Non-pigmented ciliary epithelial cell (primary cell): Measurements from ENCODE around the gene SORBS1.

ENCODE experiments used
- DNase-seq: peaks from one replicate; pipeline ENCODE4 v3.0.0-alpha.2; 2010; ENCODE audit warnings: low read depth

The SORBS1 gene

DNA sequence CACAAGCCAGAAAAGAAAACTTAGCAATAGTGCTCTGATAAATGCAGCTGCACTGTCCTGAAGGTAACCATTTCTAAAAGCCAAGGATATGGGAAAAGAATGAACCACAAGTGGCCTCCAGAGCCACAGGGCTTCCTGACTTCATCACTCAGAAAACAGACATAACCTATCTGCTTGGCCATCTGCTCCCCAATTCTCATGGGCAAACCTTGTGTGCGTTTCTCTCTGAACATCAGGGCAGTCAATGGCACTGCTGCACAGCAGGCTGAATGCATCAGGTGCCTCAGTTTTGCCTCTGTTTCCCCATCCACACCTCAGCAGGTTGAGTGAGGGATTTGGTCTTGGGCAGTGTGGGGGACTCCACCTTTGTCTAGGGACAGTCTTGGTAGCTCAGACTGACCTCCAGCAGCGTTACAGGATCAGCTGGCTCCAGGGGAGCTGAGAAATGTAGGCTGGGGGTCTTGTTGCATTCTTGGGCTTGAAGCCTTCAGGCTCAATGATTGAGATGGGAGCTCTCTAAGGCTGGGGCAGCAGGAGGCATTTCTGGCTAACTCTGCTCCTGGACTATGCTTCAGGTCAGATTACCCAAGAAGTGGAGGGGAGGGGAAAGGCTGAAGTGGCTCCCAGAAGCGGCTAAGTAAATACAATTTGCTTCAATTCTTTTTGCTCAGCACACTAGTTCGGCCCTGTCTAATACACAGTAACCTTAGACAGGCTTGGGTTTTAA lies 246.8 kb downstream of the SORBS1 start:
- no peak for DNase-seq

DNA sequence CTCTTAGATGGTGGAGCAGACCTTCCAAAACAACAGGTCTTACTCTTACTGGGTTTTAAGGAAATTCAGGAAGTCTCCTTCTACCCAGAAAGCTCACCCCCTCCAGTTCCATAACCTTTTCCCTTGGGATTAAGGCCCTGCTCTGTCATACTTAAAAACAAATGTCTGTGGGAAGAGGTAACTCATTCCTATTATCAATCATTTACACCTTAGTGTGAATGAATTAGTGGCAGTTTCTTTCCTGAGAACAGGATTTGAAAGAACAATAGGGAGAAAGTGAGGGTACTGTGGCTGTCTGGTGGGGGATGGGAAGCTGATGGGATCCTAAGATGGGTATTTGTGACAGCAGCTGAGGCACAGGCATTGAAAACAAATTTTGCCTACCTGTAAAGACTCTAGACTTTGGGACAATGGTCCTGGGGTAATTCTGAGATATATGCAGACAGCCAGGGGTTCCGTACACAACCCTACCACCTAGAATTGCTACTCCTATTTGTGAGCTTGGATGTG lies 248.1 kb downstream of the SORBS1 start:
- no peak for DNase-seq

DNA sequence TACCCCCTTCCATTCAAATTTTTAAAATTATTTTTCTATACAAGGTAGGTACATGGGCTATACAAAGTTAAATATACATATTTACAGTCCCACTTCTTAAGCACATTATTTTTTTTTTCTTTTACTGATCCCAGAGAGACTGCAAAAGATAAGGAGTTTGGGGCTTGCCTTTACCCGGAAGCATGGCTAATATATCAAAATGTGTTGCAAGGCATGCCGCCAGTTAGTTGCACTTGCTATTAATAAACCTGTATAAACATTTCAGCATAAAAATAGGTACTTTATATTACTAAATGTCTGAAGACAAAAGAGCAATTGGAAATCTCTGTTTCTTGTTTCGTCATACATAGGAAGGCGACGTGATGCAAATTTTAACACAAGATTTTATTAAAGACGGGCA lies 248.9 kb downstream of the SORBS1 start:
- DNase-seq, result no peak

DNA sequence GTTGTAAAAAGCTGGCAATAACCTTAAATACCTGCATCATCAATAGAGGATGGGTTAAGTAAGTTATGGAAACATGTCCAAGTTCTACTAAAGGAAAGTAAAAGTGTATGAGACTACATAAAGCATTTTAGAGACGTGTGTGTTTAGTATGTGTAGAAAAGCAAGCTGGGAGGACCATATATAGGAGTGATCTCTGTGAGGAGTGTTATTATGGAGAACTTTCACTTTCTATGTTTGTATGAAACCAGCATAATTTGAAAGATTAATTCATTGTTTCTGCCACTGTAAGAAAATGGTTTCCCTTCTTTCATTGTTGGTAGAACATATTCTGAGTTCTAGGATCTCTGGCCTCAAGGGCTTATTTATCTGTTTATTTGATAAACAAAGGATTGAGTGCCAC lies 251.2 kb downstream of the SORBS1 start:
- DNase-seq, result no peak

DNA sequence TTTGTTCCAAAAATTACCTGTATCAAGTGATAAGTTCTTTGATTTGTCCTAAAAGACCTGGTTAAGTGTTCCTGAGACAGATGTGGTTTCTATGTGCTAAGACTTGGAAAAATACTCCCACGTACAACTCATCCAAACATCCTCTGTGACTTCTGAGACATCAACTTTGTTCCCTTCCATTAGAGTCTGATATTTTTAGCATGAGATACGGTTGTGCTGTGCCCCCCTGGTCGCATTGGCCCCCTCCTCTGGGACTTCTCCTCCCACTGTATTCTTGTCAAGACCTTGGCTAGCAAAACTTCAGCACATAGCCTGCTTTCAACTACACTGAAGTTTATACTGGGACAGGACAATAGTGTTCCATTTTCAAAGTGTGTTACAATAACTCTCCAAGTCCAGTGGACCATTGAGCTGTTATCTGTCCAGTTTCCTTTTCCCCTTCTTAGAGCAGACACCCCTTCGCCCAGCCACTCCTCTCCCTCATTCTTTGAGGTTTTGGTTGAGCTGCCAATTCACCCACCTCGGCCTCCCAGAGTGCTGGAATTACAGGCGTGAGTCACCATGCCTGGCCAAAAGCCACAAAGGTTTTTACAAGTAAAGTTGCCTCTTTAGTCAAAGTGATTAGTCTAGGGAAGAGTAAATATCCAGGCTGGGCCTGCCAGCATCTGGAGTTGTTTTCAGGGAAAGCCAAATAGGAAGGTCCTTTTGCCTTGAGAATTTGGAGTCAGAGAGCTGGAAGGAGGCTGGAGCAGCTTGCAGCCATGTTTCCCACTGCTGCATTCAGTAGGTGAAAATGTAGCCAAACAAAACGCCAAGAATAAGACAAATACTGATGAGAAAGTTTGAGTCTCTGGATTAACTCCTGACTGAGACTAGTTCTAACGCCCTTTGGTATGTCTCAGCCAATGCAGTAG lies 252.5 kb downstream of the SORBS1 start:
- DNase-seq, result peak; percentile 93

DNA sequence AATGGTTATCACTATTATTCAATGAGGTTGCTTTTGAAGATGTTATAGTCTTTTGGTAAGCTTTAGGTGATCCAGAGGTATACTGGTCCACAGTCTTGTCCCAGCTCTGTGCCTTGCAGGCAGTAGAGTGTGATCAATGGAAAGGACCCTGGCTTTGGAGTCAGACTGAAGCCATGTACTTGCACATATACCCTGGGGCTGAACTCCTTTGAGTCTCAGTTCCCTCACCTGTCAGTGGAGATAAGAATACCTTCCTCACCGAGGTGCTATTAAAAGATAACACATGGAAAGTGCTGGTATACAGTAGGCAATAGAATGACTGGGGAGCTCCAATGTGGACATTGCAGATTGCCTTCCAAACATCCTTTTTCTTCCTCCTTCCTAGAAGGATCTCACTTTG lies 254.3 kb downstream of the SORBS1 start:
- no peak for DNase-seq

DNA sequence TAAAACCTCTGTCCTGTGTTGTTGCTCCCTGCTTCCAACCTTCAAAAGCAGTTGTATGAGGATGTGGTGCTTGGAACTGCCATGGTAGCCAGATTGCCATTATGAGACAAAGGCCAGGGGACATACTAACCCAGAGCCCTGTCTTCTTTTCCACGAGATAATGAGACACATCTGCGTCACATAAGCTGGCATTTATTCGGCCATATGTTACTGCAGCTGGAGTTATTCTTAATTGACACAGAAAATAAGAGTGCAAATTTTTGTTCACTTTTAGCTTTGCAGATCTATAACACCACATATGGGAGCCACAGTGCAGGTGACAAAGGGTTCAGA lies 254.9 kb downstream of the SORBS1 start:
- DNase-seq, result no peak

DNA sequence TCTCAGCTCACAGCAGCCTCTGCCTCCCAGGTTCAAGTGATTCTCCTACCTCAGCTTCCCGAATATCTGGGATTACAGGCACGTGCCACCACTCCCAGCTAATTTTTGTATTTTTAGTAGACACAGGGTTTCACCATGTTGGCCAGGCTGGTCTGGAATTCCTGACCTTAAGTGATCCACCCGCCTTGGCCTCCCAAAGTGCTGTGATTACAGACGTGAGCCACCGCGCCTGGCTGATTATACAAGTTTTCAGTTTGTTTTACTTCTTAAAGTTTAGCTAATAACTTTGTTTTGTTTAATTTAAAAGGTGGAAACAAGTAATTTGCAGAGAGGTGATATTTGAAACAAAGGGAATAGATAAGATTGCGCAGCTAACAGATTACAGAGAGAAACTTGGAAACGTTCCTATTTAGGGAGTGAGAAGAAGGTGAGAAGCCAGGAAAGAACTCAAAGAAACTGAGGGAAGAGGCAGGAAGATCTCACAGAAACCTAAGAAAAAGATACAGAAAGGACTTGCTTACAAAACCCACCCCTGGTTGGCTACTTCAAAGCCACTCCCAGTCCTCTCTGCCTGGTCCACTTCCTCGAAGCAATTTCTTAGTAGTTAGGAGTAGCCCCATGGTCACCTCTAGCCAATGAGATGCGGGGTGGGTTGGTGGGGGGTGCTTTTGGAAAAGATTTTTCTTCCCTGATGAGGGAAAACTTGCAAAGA lies 255.4 kb downstream of the SORBS1 start:
- DNase-seq, result no peak

DNA sequence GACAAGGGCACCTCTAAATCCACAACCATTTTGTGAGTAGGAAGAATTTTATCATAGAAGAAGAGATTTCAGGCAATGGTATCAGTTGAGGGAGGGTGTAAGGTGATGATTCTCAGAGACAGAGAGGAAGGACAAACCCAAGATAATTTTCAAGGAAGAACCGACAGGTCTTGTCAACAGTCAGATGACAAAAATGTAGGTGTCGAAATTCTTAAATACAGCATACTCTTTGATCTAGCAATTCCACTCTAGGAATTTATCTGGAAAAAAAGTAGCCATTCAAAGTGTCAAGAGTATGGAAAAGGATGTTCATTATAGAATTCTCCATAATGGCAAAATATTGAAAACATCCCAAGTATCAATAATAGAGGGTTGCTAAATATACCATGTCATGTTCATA lies 256.2 kb downstream of the SORBS1 start:
- DNase-seq, result no peak

DNA sequence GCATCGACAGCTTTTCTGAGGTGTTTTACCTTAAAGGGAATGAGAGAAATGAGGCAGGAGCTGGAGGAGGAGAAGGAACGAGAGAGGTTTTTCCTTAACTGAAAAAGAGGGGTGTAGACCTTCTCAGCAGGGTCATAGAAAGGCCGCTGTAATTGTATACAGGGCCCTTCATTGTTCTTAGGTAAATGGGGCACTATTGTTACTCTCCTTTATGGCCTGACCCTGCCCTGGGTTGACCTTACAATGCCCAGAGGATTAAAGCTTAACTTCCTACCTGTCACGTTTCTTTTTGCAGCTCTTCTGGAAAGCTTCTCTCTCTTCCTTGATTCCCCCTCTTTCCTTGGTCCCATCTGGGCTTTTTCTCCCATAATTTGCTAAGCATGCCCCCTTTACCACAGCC lies 256.7 kb downstream of the SORBS1 start:
- DNase-seq, result no peak

DNA sequence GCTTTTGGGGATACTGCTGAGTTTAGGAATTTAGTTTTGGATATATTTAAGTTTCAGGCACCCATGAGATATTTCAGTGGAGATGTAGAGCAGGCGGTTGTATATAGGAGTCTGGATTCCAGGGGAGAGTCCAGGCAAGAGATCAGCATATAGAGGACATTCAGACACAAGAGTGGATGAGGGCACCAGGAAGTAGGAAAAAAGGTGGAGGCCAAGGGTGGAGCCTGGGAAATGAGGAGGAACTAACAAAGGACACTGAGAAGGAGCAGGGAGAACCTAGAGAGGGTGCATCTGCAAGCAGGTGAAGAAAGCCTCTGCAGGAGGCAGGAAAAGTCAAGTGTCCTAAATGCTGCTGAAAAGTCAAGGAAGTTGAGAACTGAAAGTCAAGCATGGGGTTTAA lies 257.2 kb downstream of the SORBS1 start:
- no peak for DNase-seq

DNA sequence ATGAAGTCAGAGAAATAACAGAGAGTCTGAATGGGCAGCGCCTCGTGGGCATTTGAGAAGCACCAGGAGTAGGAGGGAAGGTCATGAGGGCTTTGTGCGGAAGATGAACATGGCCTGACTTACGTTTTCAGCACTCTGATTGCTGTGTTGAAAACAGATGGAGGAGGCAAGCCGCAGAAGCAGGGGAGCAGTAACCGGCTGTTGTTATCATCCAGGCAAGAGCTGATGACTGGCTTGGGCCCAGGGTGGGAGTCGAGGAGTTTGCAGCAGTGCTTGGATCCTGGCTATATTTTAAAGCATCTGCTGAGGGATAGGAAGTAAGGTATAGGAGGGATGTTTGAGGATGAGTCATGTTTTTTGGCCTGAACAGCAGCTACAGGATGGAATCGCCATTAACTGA lies 257.6 kb downstream of the SORBS1 start:
- DNase-seq, result no peak

DNA sequence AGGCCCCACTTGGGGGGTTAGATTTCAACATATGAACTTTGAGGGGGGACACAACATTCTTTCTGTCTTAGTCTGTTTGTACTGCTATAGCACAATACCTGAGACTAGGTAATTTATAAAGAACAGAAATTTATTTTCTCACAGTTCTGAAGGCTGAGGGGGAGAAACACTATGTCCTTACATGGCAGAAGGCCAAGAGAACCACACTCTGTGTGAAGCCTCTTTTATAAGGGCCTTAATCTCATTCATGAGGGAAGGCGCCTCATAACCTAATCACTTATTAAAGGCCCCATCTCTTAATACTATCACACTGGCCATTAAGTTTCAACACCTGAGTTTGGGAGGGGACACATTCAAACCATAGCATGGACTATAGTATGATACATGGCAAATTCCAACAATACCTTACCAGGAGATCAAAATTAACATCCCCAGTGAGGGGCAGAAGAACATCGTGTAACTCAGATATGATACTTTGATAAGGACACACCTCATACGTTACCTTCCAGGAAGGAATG lies 261.1 kb downstream of the SORBS1 start:
- no peak for DNase-seq

DNA sequence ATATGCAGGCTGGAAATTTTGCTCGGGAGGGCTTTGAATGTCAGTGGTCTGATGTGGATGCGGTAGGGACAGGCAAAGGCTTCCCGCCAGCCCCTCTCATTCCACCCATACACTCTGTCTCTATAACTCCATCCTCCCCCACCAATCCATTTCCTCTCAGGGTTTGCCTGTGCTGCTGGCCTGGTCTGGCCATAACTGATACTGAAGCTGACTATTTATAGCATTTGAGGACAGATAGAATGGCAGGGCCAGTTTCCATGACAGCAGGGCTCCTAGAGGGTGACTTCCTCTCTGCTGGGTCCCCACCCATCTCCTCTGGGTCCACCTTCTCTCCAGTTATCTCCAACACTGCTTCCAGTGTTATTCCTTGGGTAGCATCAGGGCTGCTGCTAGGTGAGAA lies 263.8 kb downstream of the SORBS1 start:
- DNase-seq, result no peak

DNA sequence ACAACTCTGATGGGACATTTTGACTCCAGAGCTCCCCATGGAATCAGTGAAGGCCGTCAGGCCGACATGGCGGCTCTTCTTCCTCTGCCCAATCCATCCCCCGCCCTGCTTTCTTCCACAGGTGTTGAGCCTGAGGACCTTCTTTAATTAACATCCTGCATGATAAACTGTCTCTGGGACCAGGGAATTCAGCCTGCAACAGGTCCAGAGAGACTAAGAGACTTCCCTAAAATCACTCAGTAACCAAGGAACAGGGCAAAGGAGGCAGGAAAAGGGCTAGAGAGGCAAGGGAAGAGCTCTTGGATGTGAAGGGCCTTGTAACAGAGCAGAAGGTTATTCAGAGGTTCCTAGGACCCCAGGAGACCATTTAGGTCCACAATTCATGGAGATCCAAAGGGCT lies 264.4 kb downstream of the SORBS1 start:
- no peak for DNase-seq

DNA sequence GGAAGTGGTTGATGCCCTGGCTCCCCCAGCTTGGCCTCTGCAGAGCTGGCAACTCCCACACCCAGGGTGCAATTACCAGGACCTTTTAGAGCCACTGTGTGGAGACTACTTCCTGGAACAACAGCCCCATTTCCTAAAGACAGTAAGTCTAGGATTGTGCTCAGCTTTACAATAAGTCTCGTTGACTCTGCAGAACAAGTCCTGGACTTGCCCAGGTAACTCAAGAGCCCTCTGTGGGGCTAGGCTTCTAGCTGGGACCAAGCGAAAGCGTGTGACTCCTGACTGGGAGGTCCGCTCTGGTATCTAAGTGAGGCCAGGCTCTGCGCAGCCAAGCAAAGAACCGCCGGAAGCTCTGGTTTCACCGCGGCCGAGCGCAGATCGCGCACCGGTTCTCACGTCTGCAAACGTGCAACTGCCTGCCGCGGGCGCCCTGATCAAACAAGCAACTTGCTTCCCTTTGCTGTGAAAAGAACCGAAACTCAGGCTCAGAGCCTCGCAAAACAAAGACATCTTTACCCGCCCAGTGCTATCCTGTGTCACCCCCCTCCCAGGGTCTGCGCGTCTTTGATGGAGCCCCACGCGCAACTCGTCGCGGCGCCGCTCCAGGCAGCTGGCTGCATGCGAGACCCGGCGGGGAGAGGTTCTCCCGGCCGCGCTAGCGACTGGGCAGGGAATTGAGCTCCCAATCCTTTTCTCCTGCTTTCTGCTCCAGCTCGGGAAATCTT lies 266.0 kb downstream of the SORBS1 start:
- no peak for DNase-seq

DNA sequence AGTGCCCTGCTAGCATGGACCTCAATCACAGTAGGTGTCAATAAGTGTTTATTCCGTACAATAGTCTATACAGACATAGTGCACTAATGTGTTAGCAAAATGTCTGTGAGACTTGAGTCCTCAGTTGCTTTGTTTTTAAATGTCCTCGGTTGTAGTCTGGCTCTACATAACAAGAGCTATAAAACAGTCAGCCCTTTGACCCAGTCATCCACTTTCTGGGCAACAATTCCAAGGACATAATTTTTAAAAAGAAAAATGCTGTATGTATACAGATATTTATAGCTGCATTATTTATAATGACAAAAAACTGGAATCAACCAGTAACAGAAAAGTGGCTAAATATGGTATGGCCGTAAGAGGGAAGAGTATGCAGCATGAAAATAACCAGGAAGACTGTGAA lies 267.5 kb downstream of the SORBS1 start:
- no peak for DNase-seq

DNA sequence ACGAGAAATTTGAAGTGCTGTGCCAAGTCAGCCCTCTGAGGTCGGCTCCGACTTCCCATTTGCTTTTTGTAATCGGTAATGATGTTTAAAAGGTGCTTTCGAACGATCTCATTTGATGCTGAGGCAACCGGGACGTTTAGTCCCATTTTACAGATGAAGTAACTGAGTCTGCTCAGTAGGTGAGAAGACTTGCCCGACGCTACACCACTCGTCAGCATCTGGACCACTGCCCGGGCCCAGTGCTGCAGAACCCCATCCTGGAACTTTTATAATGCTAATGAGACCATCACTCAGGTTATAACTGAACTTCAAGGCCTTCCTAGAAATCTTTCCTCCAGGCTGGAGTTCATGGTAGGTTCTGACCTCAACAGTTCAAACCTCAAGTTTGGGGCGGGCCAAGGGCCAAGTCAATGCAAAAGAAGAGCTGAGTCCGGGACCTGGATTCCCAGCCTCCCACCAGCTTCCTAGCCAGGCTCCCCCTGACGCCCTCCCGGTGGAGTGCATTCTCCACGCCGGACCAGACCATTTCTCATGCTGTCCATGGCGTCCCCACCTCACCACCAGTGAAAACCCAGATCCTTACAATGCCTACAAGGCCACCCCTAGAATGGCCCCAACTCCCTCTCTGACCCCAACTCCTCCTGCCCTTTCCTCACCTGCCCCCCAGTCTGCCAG lies 269.7 kb downstream of the SORBS1 start:
- no peak for DNase-seq

DNA sequence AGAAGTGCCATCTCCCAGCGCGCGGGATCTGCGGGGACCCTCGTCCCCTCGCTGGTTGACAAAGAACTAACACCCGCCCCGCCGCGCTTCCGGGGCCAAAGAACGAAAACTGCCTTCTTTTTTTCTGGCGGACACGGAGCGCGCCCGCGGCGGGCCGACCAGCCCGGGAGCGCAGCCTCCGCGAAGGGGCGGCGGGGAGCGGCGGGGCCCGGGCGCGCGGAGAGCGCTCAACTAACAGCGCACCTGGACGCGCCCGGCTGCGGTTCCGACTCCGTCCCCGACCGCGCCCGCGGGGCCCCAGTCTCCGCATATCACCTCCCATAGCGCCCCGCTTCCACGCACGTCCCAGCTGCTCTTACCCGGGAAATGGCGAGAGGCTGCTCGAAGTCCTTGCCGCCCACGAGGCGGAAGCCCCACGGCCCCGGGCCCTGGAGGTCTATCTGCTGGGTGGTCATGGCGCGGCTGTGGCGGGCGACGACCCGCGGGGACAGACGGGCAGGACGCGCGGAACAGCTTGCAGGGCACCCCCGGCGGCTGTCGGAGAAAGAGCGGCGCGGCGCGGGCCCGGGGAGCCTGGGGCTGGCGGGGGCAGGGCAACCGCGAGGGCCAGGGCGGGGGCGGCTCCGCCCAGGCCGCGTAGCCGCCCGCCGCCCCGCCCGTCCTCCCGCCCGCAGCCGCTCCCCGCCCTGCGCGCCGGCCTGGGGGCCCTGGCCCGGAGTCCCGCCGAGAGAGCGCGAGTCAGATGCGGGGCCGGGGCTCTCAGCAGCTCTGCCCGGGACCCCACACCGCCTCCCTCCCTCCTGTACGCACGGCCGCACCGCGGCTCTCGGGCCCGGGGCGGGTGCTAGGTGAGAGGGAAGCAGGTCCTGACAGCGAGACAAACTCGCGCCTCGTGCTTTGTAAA lies 270.5 kb downstream of the SORBS1 start, which contains the start of gene PDLIM1:
PDLIM1 (minus strand) TSS at position 543 of the 904 bp plus-strand sequence; CDS start at position 455, 88 bp downstream.
- no peak for DNase-seq

DNA sequence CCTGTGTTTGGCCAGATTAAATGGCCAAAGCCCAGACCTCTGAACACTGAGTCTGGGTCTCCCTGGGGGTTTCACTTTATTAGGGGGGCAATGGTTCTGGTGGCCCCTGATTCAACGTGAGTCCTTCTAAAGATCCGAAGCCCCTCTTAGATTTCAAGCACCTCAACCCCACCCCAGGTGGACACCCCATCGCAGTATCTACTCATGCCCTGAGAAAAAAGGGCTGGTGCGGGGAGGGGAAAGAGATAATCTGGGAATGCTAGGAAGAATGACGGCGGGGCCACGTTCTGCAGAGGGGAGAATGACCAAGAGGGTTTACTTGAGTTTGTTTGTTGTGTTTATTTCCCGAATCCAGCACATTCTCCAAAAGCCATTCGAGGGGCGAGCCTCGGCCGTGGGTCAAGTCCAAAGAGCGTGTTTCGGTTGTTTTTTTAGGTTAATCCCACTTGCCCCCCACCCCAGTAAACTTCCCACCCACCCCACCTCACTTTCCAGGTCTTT lies 271.2 kb downstream of the SORBS1 start:
- DNase-seq, result no peak
